ENCODE data around the gene LZTS2. TPM values are rescaled to one million over a fixed set of nuclear protein-coding genes. Genes with fewer than 3 reads are reported as not detected.
A peak's percentile ranks its signal among the peaks of the same experiment; 100 is the strongest.

Gene LZTS2
- total and polyA plus RNA-seq, 10 donors, result 21.8 to 76.6 (median 54.6) TPM

- TF ChIP-seq POLR2A (IDR thresholded peaks at IDR 0.05), result no peak
- TF ChIP-seq POLR2AphosphoS5 (IDR thresholded peaks at IDR 0.05), result no peak
- no peak for TF ChIP-seq CTCF (IDR thresholded peaks at IDR 0.05 in 8 of 11, conservative IDR thresholded peaks at IDR 0.05 in 3 of 11)
- no peak for DNase-seq
- no peak overlapping the region for H3K4me3 ChIP-seq
- H3K9me3 ChIP-seq, result no peaks in the 10 kb centered on the region
- H3K36me3 ChIP-seq, result no peaks in the 10 kb centered on the region
- intact Hi-C loops (cut with DNase I; ENCODE audit: low total_unique reads), result no loop called here
- no peak overlapping the region for H3K27ac ChIP-seq
- WGBS, 5 donors, result 75 to 86% (median 82%) methylated on average over 5 of the region's 5 CpGs
- peaks cover 0 to 38% (median 6%) of the 10 kb centered on the region in 7 donors for H3K27me3 ChIP-seq (replicated peaks in 1 of 7)
- H3K4me1 ChIP-seq, result peaks cover 18 to 62% (median 35%) of the 10 kb centered on the region in 6 donors
Observed at GRCh38 chr10:101016814-101017213, 17.2 kb downstream of the LZTS2 start.

- TF ChIP-seq POLR2AphosphoS5 (IDR thresholded peaks at IDR 0.05) (no peak), POLR2A (IDR thresholded peaks at IDR 0.05) (no peak), CTCF (IDR thresholded peaks at IDR 0.05 in 8 of 11, conservative IDR thresholded peaks at IDR 0.05 in 3 of 11) (no peak)
- Histone ChIP-seq H3K9me3 (no peaks in the 10 kb centered on the region), H3K4me1 (peaks cover 12 to 49% (median 23%) of the 10 kb centered on the region in 6 donors), H3K27me3 (replicated peaks in 1 of 7) (peaks cover 0 to 38% (median 6%) of the 10 kb centered on the region in 7 donors), H3K36me3 (no peaks in the 10 kb centered on the region), H3K4me3 (peak overlapping the region in 1 of 8 donors; percentile 35), H3K27ac (no peak overlapping the region)
- intact Hi-C loops (cut with DNase I; ENCODE audit: low total_unique reads), result no loop called here
- DNase-seq, result no peak
- WGBS, 5 donors, result 29 to 41% (median 34%) methylated on average over 19 to 20 of the region's 20 CpGs
Observed at GRCh38 chr10:101018118-101018599, 18.6 kb downstream of the LZTS2 start.

DNA sequence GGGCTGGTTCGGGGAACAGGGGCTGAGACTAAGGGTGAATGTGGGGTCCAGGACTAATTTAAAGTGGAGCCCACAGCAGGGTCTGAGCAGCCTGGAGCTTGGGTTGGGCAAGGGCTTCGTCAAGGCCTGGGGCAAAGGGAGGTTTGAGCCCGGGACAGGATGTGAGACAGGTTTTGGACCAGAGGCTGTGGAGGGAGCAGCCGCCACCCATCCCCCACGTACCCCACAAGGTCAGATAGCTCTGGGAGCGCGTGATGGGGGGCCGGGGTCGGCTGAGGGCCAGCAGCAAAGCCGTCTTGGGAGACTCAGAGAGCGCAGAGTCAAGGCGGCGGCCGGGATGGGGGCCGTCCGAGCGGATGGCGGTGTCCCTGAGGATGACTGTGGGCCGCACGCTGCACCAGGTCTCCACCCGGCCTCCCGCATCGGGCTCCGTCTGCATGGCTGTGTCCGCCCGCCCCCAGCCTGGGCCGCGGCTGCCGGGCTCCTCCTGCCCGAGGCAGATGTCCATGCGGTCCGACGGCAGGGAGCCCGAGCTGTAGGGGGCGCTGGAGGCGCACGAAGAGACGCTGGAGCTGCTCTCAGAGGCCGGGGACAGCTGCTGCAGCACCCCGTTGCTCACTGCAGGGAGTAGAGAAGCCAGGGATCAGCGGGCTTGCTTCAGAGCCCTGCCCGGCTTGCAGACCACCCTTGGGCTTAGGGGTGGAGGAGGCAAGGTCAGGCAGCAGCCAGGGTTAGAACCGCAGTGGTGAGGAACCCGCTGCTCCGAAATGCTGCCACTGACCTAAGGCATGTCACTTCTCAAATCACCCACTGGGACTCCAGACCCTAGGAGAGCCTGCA, 19.2 kb downstream of the LZTS2 start:
- intact Hi-C loops (cut with DNase I; ENCODE audit: low total_unique reads), result no loop called here
- Histone ChIP-seq H3K4me1 (peaks cover 8 to 43% (median 19%) of the 10 kb centered on the region in 6 donors), H3K9me3 (no peaks in the 10 kb centered on the region), H3K27me3 (replicated peaks in 1 of 7) (peaks cover 0 to 38% (median 6%) of the 10 kb centered on the region in 7 donors), H3K4me3 (peak overlapping the region in 1 of 8 donors; percentile 35), H3K27ac (no peak overlapping the region), H3K36me3 (no peaks in the 10 kb centered on the region)
- TF ChIP-seq POLR2AphosphoS5 (IDR thresholded peaks at IDR 0.05), result peak in 1 of 3 donors; percentile 43
- TF ChIP-seq CTCF (IDR thresholded peaks at IDR 0.05 in 8 of 11, conservative IDR thresholded peaks at IDR 0.05 in 3 of 11), result peak in 10 of 11 experiments; percentile 36 to 84 (median 70)
- no peak for TF ChIP-seq POLR2A (IDR thresholded peaks at IDR 0.05)
- DNase-seq, result peak; percentile 86
- WGBS, 5 donors, result 18 to 31% (median 22%) methylated on average over 25 to 45 of the region's 45 CpGs

- Histone ChIP-seq H3K27ac (no peak overlapping the region), H3K4me1 (peaks cover 8 to 37% (median 17%) of the 10 kb centered on the region in 6 donors), H3K4me3 (no peak overlapping the region), H3K9me3 (no peaks in the 10 kb centered on the region), H3K36me3 (no peaks in the 10 kb centered on the region), H3K27me3 (replicated peaks in 1 of 7) (peaks cover 0 to 38% (median 6%) of the 10 kb centered on the region in 7 donors)
- 31 to 36% (median 33%) methylated on average over 2 of the region's 2 CpGs for WGBS, 5 donors
- intact Hi-C loops (cut with DNase I; ENCODE audit: low total_unique reads), result no loop called here
- DNase-seq, result no peak
- no peak for TF ChIP-seq POLR2AphosphoS5 (IDR thresholded peaks at IDR 0.05)
- TF ChIP-seq CTCF (IDR thresholded peaks at IDR 0.05 in 8 of 11, conservative IDR thresholded peaks at IDR 0.05 in 3 of 11), result no peak
- no peak for TF ChIP-seq POLR2A (IDR thresholded peaks at IDR 0.05)
Observed at GRCh38 chr10:101019440-101019703, 19.8 kb downstream of the LZTS2 start.
